ENCODE measurements around the gene AFAP1. TPM values are rescaled to one million over a fixed set of nuclear protein-coding genes. Genes with fewer than 3 reads are reported as not detected.

The AFAP1 gene
- total RNA-seq, 1 experiment from 2014 or later, result 42.1 TPM

DNA sequence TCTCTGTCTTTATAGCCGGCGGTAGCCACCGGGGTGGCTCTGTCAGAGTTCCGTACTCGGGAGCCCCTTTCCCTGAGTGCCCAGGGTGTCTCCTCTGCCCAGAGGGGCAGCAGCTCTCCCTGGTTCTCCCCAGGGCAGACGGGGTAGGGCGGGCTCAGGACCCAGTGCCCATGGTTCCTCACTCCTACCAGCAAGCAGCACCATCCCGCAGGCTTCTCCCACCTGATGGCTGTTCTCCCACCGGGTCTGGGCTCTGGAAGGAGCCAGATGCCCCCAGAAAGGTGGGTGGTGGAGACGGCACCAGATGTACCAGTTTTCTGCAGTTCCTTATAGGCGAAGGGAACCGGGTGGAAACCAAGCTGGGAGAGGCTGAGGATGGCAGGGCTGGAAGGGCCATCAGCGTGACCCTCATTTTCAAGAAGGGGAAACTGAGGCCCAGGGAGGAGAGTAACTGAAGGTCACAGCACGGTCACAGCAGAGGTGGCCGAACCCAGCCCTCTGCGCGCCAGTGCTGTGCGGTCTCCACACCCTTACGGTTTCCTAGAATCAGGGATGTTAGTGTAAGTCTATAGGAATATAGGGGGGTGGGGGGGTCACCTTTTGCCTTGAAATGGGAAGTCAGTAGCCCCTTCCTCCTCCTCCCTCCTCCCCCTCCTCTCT lies 198.7 kb downstream of the AFAP1 start:
- Histone ChIP-seq H3K36me3 (ENCODE audit: low read depth, low read length) (no peaks in the 10 kb centered on the region), H4K20me1 (ENCODE audit: low read length) (no peaks in the 10 kb centered on the region), H3K9ac (ENCODE audit: low read length) (no peak overlapping the region), H3K79me2 (ENCODE audit: low read length) (no peaks in the 10 kb centered on the region), H3K4me1 (ENCODE audit: insufficient read depth, low read length) (no peaks in the 10 kb centered on the region), H3K27ac (ENCODE audit: low read length) (no peak overlapping the region), H3K9me2 (replicated peaks; ENCODE audit: low read length) (no peaks in the 10 kb centered on the region), H3F3A (ENCODE audit: low read length, unreplicated experiment) (no peaks in the 10 kb centered on the region), H3K4me2 (ENCODE audit: low read length) (no peak overlapping the region), H2AFZ (ENCODE audit: low read length) (no peak overlapping the region), H3K9me3 (ENCODE audit: low read length) (no peaks in the 10 kb centered on the region), H3K4me3 (ENCODE audit: low read length) (no peak overlapping the region), H3K27me3 (ENCODE audit: low read length) (no peaks in the 10 kb centered on the region)
- DNase-seq, result no peak
- ChIA-PET POLR2A (ENCODE audit: unreplicated experiment) (no interaction called here), CTCF (no interaction called here)
- BruUV-seq (replicated peaks), result no TSS peak
- TF ChIP-seq EZH2 (IDR thresholded peaks at IDR 0.05; ENCODE audit: low read length, unreplicated experiment) (no peak), EZH2phosphoT487 (IDR thresholded peaks at IDR 0.05; ENCODE audit: borderline replicate concordance, low read length) (no peak)
- TF ChIP-seq, protein P1, sequence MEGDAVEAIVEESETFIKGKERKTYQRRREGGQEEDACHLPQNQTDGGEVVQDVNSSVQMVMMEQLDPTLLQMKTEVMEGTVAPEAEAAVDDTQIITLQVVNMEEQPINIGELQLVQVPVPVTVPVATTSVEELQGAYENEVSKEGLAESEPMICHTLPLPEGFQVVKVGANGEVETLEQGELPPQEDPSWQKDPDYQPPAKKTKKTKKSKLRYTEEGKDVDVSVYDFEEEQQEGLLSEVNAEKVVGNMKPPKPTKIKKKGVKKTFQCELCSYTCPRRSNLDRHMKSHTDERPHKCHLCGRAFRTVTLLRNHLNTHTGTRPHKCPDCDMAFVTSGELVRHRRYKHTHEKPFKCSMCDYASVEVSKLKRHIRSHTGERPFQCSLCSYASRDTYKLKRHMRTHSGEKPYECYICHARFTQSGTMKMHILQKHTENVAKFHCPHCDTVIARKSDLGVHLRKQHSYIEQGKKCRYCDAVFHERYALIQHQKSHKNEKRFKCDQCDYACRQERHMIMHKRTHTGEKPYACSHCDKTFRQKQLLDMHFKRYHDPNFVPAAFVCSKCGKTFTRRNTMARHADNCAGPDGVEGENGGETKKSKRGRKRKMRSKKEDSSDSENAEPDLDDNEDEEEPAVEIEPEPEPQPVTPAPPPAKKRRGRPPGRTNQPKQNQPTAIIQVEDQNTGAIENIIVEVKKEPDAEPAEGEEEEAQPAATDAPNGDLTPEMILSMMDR (conservative IDR thresholded peaks at IDR 0.05; ENCODE audit: low read depth, low read length), result no peak
- no peak for ATAC-seq
- intact Hi-C loops (cut with micrococcal nuclease), result no loop called here

DNA sequence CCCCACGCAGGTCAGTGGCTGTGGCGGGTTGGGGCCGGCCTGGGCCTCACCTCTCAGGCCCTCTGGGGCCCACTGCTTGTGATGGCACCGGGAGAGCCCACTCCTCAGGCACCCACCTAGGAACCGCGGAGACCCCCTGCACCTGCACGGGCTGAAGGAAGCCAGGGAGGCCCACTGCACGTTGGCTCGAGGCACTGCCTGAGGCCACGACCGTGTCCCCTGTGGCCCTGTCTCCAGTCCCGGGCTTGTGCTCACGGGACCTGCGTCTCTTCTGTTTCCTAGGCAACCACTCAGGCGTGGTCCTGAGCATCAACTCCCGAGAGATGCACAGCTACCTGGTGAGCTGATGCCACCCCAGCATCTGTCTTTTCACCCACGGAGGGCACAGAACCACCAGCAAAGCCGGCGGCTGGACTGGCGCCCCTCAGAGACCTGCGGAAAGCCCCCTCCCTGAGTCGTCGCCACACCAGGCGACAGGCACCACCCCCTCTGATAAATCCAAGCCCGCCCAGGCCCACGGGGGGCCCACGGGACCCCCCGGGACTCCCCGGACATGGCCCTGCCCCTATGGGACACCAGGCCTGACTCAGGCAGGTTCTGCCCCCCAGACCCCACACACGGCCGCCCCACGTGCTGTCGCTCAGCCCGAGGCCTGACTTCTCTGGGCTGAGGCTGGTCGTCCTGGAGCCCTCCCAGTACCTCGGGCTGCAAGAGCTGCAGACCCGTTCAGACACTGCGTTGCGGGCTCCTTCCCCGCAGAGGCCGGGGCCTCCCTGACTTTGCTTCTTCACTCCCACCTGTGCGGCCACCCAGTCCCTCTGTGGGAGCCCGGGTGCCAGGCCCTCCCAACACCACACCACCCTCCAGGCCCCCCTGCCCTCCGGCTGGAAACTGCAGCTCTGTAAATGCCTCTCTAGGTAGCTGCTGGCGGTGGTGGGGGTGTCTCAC lies 199.5 kb downstream of the AFAP1 start:
- Histone ChIP-seq H3K36me3 (ENCODE audit: low read depth, low read length) (no peaks in the 10 kb centered on the region), H3K27me3 (ENCODE audit: low read length) (no peaks in the 10 kb centered on the region), H3K4me2 (ENCODE audit: low read length) (no peak overlapping the region), H3K4me1 (ENCODE audit: insufficient read depth, low read length) (no peaks in the 10 kb centered on the region), H3K4me3 (ENCODE audit: low read length) (no peak overlapping the region), H3K9me2 (replicated peaks; ENCODE audit: low read length) (no peaks in the 10 kb centered on the region), H2AFZ (ENCODE audit: low read length) (no peak overlapping the region), H3K9me3 (ENCODE audit: low read length) (no peaks in the 10 kb centered on the region), H4K20me1 (ENCODE audit: low read length) (no peaks in the 10 kb centered on the region), H3K79me2 (ENCODE audit: low read length) (no peaks in the 10 kb centered on the region), H3F3A (ENCODE audit: low read length, unreplicated experiment) (no peaks in the 10 kb centered on the region), H3K9ac (ENCODE audit: low read length) (no peak overlapping the region), H3K27ac (ENCODE audit: low read length) (no peak overlapping the region)
- DNase-seq, result no peak
- POLR2A ChIA-PET (ENCODE audit: unreplicated experiment), result no interaction called here
- intact Hi-C loops (cut with micrococcal nuclease), result no loop called here
- BruUV-seq (replicated peaks), result no TSS peak
- CTCF ChIA-PET, result no interaction called here
- no peak for ATAC-seq
- TF ChIP-seq, protein P1 (conservative IDR thresholded peaks at IDR 0.05; ENCODE audit: low read depth, low read length), result no peak
- no peak for TF ChIP-seq EZH2phosphoT487 (IDR thresholded peaks at IDR 0.05; ENCODE audit: borderline replicate concordance, low read length)
- TF ChIP-seq EZH2 (IDR thresholded peaks at IDR 0.05; ENCODE audit: low read length, unreplicated experiment), result no peak
